ENCODE data around the gene PAK1IP1.
A peak's percentile ranks its signal among the peaks of the same experiment; 100 is the strongest.

Gene PAK1IP1

GRCh38 chr6:10681795-10682194 lies 13.0 kb upstream of the PAK1IP1 start:
- Mint-ChIP-seq H3K27me3 (peaks cover 22% of the 10 kb centered on the region), H3K27ac (ENCODE audit: low read depth) (no peak overlapping the region), H3K4me1 (peaks cover 6% of the 10 kb centered on the region), H3K36me3 (ENCODE audit: insufficient read depth) (no peaks in the 10 kb centered on the region), H3K9me3 (no peaks in the 10 kb centered on the region), H3K4me3 (no peak overlapping the region)
- DNase-seq (ENCODE audit: low spot score in 2 of 2): no peak
- no peak for ATAC-seq (replicated peaks; ENCODE audit: extremely low read depth, poor library complexity, severe bottlenecking)

- no peaks in the 10 kb centered on the region for H3K9me3 Mint-ChIP-seq
- H3K27me3 Mint-ChIP-seq: peaks cover 20% of the 10 kb centered on the region
- DNase-seq (ENCODE audit: low spot score in 2 of 2) (no peak), ATAC-seq (replicated peaks; ENCODE audit: extremely low read depth, poor library complexity, severe bottlenecking) (no peak)
- H3K4me1 Mint-ChIP-seq: peaks cover 6% of the 10 kb centered on the region
- H3K4me3 Mint-ChIP-seq: no peak overlapping the region
- no peak overlapping the region for H3K27ac Mint-ChIP-seq (ENCODE audit: low read depth)
- H3K36me3 Mint-ChIP-seq (ENCODE audit: insufficient read depth): no peaks in the 10 kb centered on the region
These were observed 12.3 kb upstream of the PAK1IP1 start for GRCh38 chr6:10682355-10682988.

- ATAC-seq (replicated peaks; ENCODE audit: extremely low read depth, poor library complexity, severe bottlenecking) (no peak), DNase-seq (ENCODE audit: low spot score in 2 of 2) (no peak)
- Mint-ChIP-seq H3K27me3 (peaks cover 28% of the 10 kb centered on the region), H3K4me1 (peaks cover 6% of the 10 kb centered on the region), H3K36me3 (ENCODE audit: insufficient read depth) (no peaks in the 10 kb centered on the region), H3K4me3 (no peak overlapping the region), H3K9me3 (no peaks in the 10 kb centered on the region), H3K27ac (ENCODE audit: low read depth) (no peak overlapping the region)
These were observed 10.2 kb upstream of the PAK1IP1 start for GRCh38 chr6:10684618-10685017.

GRCh38 chr6:10685092-10685915 lies 9.5 kb upstream of the PAK1IP1 start:
- no peaks in the 10 kb centered on the region for H3K36me3 Mint-ChIP-seq (ENCODE audit: insufficient read depth)
- no peak overlapping the region for H3K4me3 Mint-ChIP-seq
- H3K4me1 Mint-ChIP-seq: peaks cover 6% of the 10 kb centered on the region
- H3K9me3 Mint-ChIP-seq: no peaks in the 10 kb centered on the region
- DNase-seq (ENCODE audit: low spot score in 2 of 2): no peak
- no peak for ATAC-seq (replicated peaks; ENCODE audit: extremely low read depth, poor library complexity, severe bottlenecking)
- no peak overlapping the region for H3K27ac Mint-ChIP-seq (ENCODE audit: low read depth)
- H3K27me3 Mint-ChIP-seq: peaks cover 28% of the 10 kb centered on the region

- Mint-ChIP-seq H3K36me3 (ENCODE audit: insufficient read depth) (no peaks in the 10 kb centered on the region), H3K4me3 (no peak overlapping the region), H3K4me1 (peaks cover 6% of the 10 kb centered on the region), H3K27me3 (peaks cover 28% of the 10 kb centered on the region), H3K9me3 (no peaks in the 10 kb centered on the region), H3K27ac (ENCODE audit: low read depth) (no peak overlapping the region)
- no peak for ATAC-seq (replicated peaks; ENCODE audit: extremely low read depth, poor library complexity, severe bottlenecking)
- no peak for DNase-seq (ENCODE audit: low spot score in 2 of 2)
These were observed 7.9 kb upstream of the PAK1IP1 start for GRCh38 chr6:10686901-10687300.

- H3K27ac Mint-ChIP-seq (ENCODE audit: low read depth): no peak overlapping the region
- H3K27me3 Mint-ChIP-seq: peaks cover 28% of the 10 kb centered on the region
- H3K9me3 Mint-ChIP-seq: no peaks in the 10 kb centered on the region
- peaks cover 6% of the 10 kb centered on the region for H3K4me1 Mint-ChIP-seq
- DNase-seq (ENCODE audit: low spot score in 2 of 2) (no peak), ATAC-seq (replicated peaks; ENCODE audit: extremely low read depth, poor library complexity, severe bottlenecking) (no peak)
- no peaks in the 10 kb centered on the region for H3K36me3 Mint-ChIP-seq (ENCODE audit: insufficient read depth)
- H3K4me3 Mint-ChIP-seq: no peak overlapping the region
These were observed 7.2 kb upstream of the PAK1IP1 start for GRCh38 chr6:10687582-10687981.

GRCh38 chr6:10690651-10691445 lies 3.9 kb upstream of the PAK1IP1 start:
- ATAC-seq (replicated peaks; ENCODE audit: extremely low read depth, poor library complexity, severe bottlenecking) (no peak), DNase-seq (ENCODE audit: low spot score in 2 of 2) (no peak)
- no peak overlapping the region for H3K27ac Mint-ChIP-seq (ENCODE audit: low read depth)
- peaks cover 18% of the 10 kb centered on the region for H3K4me1 Mint-ChIP-seq
- H3K27me3 Mint-ChIP-seq: peaks cover 11% of the 10 kb centered on the region
- H3K4me3 Mint-ChIP-seq: no peak overlapping the region
- H3K36me3 Mint-ChIP-seq (ENCODE audit: insufficient read depth): peaks cover 13% of the 10 kb centered on the region
- H3K9me3 Mint-ChIP-seq: no peaks in the 10 kb centered on the region

- H3K4me1 Mint-ChIP-seq: peaks cover 20% of the 10 kb centered on the region
- DNase-seq (ENCODE audit: low spot score in 2 of 2) (no peak), ATAC-seq (replicated peaks; ENCODE audit: extremely low read depth, poor library complexity, severe bottlenecking) (no peak)
- H3K27me3 Mint-ChIP-seq: peaks cover 2% of the 10 kb centered on the region
- H3K4me3 Mint-ChIP-seq: peak overlapping the region; percentile 87
- no peaks in the 10 kb centered on the region for H3K9me3 Mint-ChIP-seq
- peak overlapping the region; percentile 100 for H3K27ac Mint-ChIP-seq (ENCODE audit: low read depth)
- peaks cover 15% of the 10 kb centered on the region for H3K36me3 Mint-ChIP-seq (ENCODE audit: insufficient read depth)
These were observed 1.7 kb upstream of the PAK1IP1 start for GRCh38 chr6:10692965-10693538.

GRCh38 chr6:10695086-10695657 lies 400 bp downstream of the PAK1IP1 start:
- ATAC-seq (replicated peaks; ENCODE audit: extremely low read depth, poor library complexity, severe bottlenecking) (no peak), DNase-seq (ENCODE audit: low spot score in 2 of 2) (no peak)
- peak overlapping the region; percentile 100 for H3K27ac Mint-ChIP-seq (ENCODE audit: low read depth)
- H3K36me3 Mint-ChIP-seq (ENCODE audit: insufficient read depth): peaks cover 20% of the 10 kb centered on the region
- H3K4me1 Mint-ChIP-seq: peaks cover 26% of the 10 kb centered on the region
- peak overlapping the region; percentile 87 for H3K4me3 Mint-ChIP-seq
- no peaks in the 10 kb centered on the region for H3K9me3 Mint-ChIP-seq
- H3K27me3 Mint-ChIP-seq: no peaks in the 10 kb centered on the region

- Mint-ChIP-seq H3K4me3 (peak overlapping the region; percentile 87), H3K27me3 (no peaks in the 10 kb centered on the region), H3K27ac (ENCODE audit: low read depth) (no peak overlapping the region), H3K36me3 (ENCODE audit: insufficient read depth) (peaks cover 28% of the 10 kb centered on the region), H3K4me1 (peaks cover 37% of the 10 kb centered on the region), H3K9me3 (no peaks in the 10 kb centered on the region)
- ATAC-seq (replicated peaks; ENCODE audit: extremely low read depth, poor library complexity, severe bottlenecking): no peak
- DNase-seq (ENCODE audit: low spot score in 2 of 2): no peak
These were observed 1.9 kb downstream of the PAK1IP1 start for GRCh38 chr6:10696655-10697054.

- Mint-ChIP-seq H3K27me3 (no peaks in the 10 kb centered on the region), H3K9me3 (no peaks in the 10 kb centered on the region), H3K4me1 (peaks cover 1% of the 10 kb centered on the region), H3K36me3 (ENCODE audit: insufficient read depth) (peaks cover 10% of the 10 kb centered on the region), H3K4me3 (no peak overlapping the region), H3K27ac (ENCODE audit: low read depth) (no peak overlapping the region)
- ATAC-seq (replicated peaks; ENCODE audit: extremely low read depth, poor library complexity, severe bottlenecking): no peak
- DNase-seq (ENCODE audit: low spot score in 2 of 2): no peak
These were observed 19.2 kb downstream of the PAK1IP1 start for GRCh38 chr6:10713962-10714361.

- peak; percentile 48 for ATAC-seq (replicated peaks; ENCODE audit: extremely low read depth, poor library complexity, severe bottlenecking)
- peaks cover 40% of the 10 kb centered on the region for H3K4me1 Mint-ChIP-seq
- peaks cover 11% of the 10 kb centered on the region for H3K36me3 Mint-ChIP-seq (ENCODE audit: insufficient read depth)
These were observed 24.7 kb downstream of the PAK1IP1 start for GRCh38 chr6:10719296-10719963.

More at GRCh38 chr6:10719296-10719963, 24.7 kb downstream of the PAK1IP1 start:
- no peaks in the 10 kb centered on the region for H3K9me3 Mint-ChIP-seq
- peak in 1 of 2 donors; percentile 39 for DNase-seq (ENCODE audit: low spot score in 2 of 2)
- H3K27me3 Mint-ChIP-seq: no peaks in the 10 kb centered on the region
- H3K27ac Mint-ChIP-seq (ENCODE audit: low read depth): peak overlapping the region; percentile 64
- peak overlapping the region; percentile 91 for H3K4me3 Mint-ChIP-seq

Data from central memory CD8-positive, alpha-beta T cell (primary cell).